Measurements from ENCODE around the gene STX11. TPM values are rescaled to one million over a fixed set of nuclear protein-coding genes. Genes with fewer than 3 reads are reported as not detected.

The STX11 gene
- total RNA-seq, 1 experiment from 2014 or later, result 1.3 TPM

GRCh38 chr6:144170044-144170443, 19.7 kb downstream of the STX11 start:
- no peak for DNase-seq
- H3K27ac Mint-ChIP-seq (ENCODE audit: unreplicated experiment), result no peak overlapping the region
- Histone ChIP-seq H3K27me3 (replicated peaks; ENCODE audit: control insufficient read depth, insufficient read depth, low read length) (no peaks in the 10 kb centered on the region), H3K36me3 (ENCODE audit: control insufficient read depth, insufficient read depth, low read length) (no peaks in the 10 kb centered on the region), H3K4me3 (ENCODE audit: low read depth, low read length) (no peak overlapping the region), H3K4me1 (no peaks in the 10 kb centered on the region), H3K9me3 (no peaks in the 10 kb centered on the region)
- H3K9me3 Mint-ChIP-seq (ENCODE audit: unreplicated experiment), result peaks cover 9% of the 10 kb centered on the region
- no peaks in the 10 kb centered on the region for H3K27me3 Mint-ChIP-seq (ENCODE audit: insufficient read depth, unreplicated experiment)
- intact Hi-C loops (cut with micrococcal nuclease; ENCODE audit: unreplicated experiment), result no loop called here
- ChIA-PET POLR2A (no interaction called here), CTCF (no interaction called here)
- no peaks in the 10 kb centered on the region for H3K36me3 Mint-ChIP-seq (ENCODE audit: insufficient read depth, unreplicated experiment)
- BruUV-seq (replicated peaks), result no TSS peak
- no peak overlapping the region for H3K4me3 Mint-ChIP-seq (ENCODE audit: unreplicated experiment)
- no peaks in the 10 kb centered on the region for H3K4me1 Mint-ChIP-seq (ENCODE audit: low read depth, unreplicated experiment)
- TF ChIP-seq CTCF (IDR thresholded peaks at IDR 0.05; ENCODE audit: insufficient read depth in 1 of 2, low read depth in 1 of 2, low read length in 1 of 2, severe bottlenecking in 1 of 2, unreplicated experiment in 1 of 2), result no peak

GRCh38 chr6:144171406-144171805, 21.1 kb downstream of the STX11 start:
- no peak overlapping the region for H3K4me3 ChIP-seq (ENCODE audit: low read depth, low read length)
- H3K27ac Mint-ChIP-seq (ENCODE audit: unreplicated experiment), result no peak overlapping the region
- H3K9me3 Mint-ChIP-seq (ENCODE audit: unreplicated experiment), result peaks cover 9% of the 10 kb centered on the region
- H3K4me1 Mint-ChIP-seq (ENCODE audit: low read depth, unreplicated experiment), result no peaks in the 10 kb centered on the region
- DNase-seq, result no peak
- H3K4me3 Mint-ChIP-seq (ENCODE audit: unreplicated experiment), result no peak overlapping the region
- H3K4me1 ChIP-seq, result no peaks in the 10 kb centered on the region
- no peaks in the 10 kb centered on the region for H3K36me3 ChIP-seq (ENCODE audit: control insufficient read depth, insufficient read depth, low read length)
- intact Hi-C loops (cut with micrococcal nuclease; ENCODE audit: unreplicated experiment), result no loop called here
- no peaks in the 10 kb centered on the region for H3K9me3 ChIP-seq
- no peaks in the 10 kb centered on the region for H3K27me3 ChIP-seq (replicated peaks; ENCODE audit: control insufficient read depth, insufficient read depth, low read length)
- ChIA-PET POLR2A (no interaction called here), CTCF (no interaction called here)
- H3K27me3 Mint-ChIP-seq (ENCODE audit: insufficient read depth, unreplicated experiment), result no peaks in the 10 kb centered on the region
- TF ChIP-seq CTCF (IDR thresholded peaks at IDR 0.05; ENCODE audit: insufficient read depth in 1 of 2, low read depth in 1 of 2, low read length in 1 of 2, severe bottlenecking in 1 of 2, unreplicated experiment in 1 of 2), result no peak
- BruUV-seq (replicated peaks), result no TSS peak
- H3K36me3 Mint-ChIP-seq (ENCODE audit: insufficient read depth, unreplicated experiment), result no peaks in the 10 kb centered on the region

- no TSS peak for BruUV-seq (replicated peaks)
- H3K36me3 ChIP-seq (ENCODE audit: control insufficient read depth, insufficient read depth, low read length), result no peaks in the 10 kb centered on the region
- H3K27me3 ChIP-seq (replicated peaks; ENCODE audit: control insufficient read depth, insufficient read depth, low read length), result no peaks in the 10 kb centered on the region
- no peaks in the 10 kb centered on the region for H3K9me3 ChIP-seq
- TF ChIP-seq CTCF (IDR thresholded peaks at IDR 0.05; ENCODE audit: insufficient read depth in 1 of 2, low read depth in 1 of 2, low read length in 1 of 2, severe bottlenecking in 1 of 2, unreplicated experiment in 1 of 2), result no peak
- Mint-ChIP-seq H3K36me3 (ENCODE audit: insufficient read depth, unreplicated experiment) (no peaks in the 10 kb centered on the region), H3K4me3 (ENCODE audit: unreplicated experiment) (no peak overlapping the region), H3K27ac (ENCODE audit: unreplicated experiment) (no peak overlapping the region), H3K9me3 (ENCODE audit: unreplicated experiment) (peaks cover 9% of the 10 kb centered on the region), H3K27me3 (ENCODE audit: insufficient read depth, unreplicated experiment) (no peaks in the 10 kb centered on the region), H3K4me1 (ENCODE audit: low read depth, unreplicated experiment) (no peaks in the 10 kb centered on the region)
- ChIA-PET POLR2A (no interaction called here), CTCF (no interaction called here)
- H3K4me3 ChIP-seq (ENCODE audit: low read depth, low read length), result no peak overlapping the region
- intact Hi-C loops (cut with micrococcal nuclease; ENCODE audit: unreplicated experiment), result no loop called here
- no peak for DNase-seq
- H3K4me1 ChIP-seq, result no peaks in the 10 kb centered on the region
Measured at GRCh38 chr6:144174006-144174405, 23.7 kb downstream of the STX11 start.

All from Caco-2 (cell line).